Stimulated activated effector memory CD8-positive, alpha-beta T cell treated with anti-CD3 and anti-CD28 coated beads, Interleukin-12 subunit alpha, Interleukin-12 subunit beta, amount 100 ng/mL, for 72 hours (primary cell): Measurements from ENCODE around the gene ABCC11.
"Not testable (repeated sequence)": the region's sequence is repeated elsewhere in the genome, so short reads cannot be mapped to it uniquely, and the experiment has no call there.

Experiments
- ATAC-seq: fragments of 150-1000 bp; cut with Tn5 transposase; 2 replicates; pipeline ENCODE4 v1.10.0; 2021
- DNase-seq, 2 donors: peaks; one replicate each; pipeline ENCODE4 v3.0.0; 2021 to 2022; ENCODE audit warnings: low spot score in 2 of 2
- H3K27ac Mint-ChIP-seq: one replicate; pipeline ENCODE4 v1.8.0; 2022; ENCODE audit warnings: mild to moderate bottlenecking, mixed read lengths
- H3K36me3 Mint-ChIP-seq: one replicate; pipeline ENCODE4 v1.8.0; 2022; ENCODE audit warnings: mild to moderate bottlenecking, mixed read lengths
- H3K4me1 Mint-ChIP-seq: one replicate; pipeline ENCODE4 v1.8.0; 2022; ENCODE audit warnings: mixed read lengths
- H3K4me3 Mint-ChIP-seq: one replicate; pipeline ENCODE4 v1.8.0; 2022; ENCODE audit warnings: mild to moderate bottlenecking, mixed read lengths
- H3K9me3 Mint-ChIP-seq: one replicate; pipeline ENCODE4 v1.8.0; 2022; ENCODE audit warnings: mixed read lengths

Gene ABCC11

DNA sequence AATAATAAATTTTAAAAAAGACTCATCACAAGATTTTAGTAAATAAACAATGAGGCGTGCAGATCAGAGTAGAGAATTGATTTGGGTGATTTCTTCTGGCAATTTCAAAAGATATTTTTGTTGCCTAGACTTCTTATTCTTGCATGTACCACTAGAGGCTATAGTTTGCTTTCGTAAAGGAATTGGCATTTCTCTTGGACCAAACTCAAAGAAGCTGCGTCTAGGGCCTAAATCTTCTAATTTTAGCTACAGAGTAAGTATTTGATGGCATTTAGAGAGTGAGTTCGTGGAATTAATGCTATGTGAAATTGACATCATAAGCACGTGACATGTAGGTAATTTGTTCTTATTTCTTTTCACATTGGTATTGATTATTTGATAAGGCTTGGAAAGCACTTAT, 24.4 kb upstream of the ABCC11 start:
- H3K9me3 Mint-ChIP-seq = no peaks in the 10 kb centered on the region
- DNase-seq = no peak
- H3K27ac Mint-ChIP-seq = no peak overlapping the region
- H3K4me1 Mint-ChIP-seq = peaks cover 4% of the 10 kb centered on the region
- no peak for ATAC-seq
- peaks cover 69% of the 10 kb centered on the region for H3K36me3 Mint-ChIP-seq
- no peak overlapping the region for H3K4me3 Mint-ChIP-seq

- ATAC-seq (no peak), DNase-seq (no peak)
- Mint-ChIP-seq H3K4me1 (peaks cover 4% of the 10 kb centered on the region), H3K36me3 (peaks cover 82% of the 10 kb centered on the region), H3K27ac (peak overlapping the region; percentile 26), H3K4me3 (no peak overlapping the region), H3K9me3 (no peaks in the 10 kb centered on the region)
These were observed 21.7 kb upstream of the ABCC11 start for GRCh38 chr16:48269011-48269410.

DNA sequence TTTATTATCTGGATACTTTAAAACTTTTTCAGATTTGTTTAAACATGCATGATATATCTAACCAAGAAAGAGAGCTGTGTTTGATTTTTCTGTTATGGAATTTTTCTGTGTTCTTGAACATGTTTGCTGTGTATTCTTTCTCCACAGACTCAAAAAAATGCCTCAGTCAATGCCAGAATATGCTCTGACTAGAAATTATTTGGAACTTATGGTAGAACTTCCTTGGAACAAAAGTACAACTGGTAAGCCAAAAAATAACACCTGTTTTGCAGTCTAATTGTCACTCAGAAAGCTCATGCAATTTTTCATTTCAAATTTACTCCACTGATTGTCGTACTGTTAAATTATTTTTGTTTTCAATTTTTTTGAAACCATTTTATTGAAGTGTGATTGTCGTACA, 15.3 kb upstream of the ABCC11 start:
- H3K9me3 Mint-ChIP-seq = no peaks in the 10 kb centered on the region
- no peak overlapping the region for H3K4me3 Mint-ChIP-seq
- peaks cover 99% of the 10 kb centered on the region for H3K36me3 Mint-ChIP-seq
- ATAC-seq (no peak), DNase-seq (no peak)
- H3K27ac Mint-ChIP-seq = no peak overlapping the region
- H3K4me1 Mint-ChIP-seq = peaks cover 8% of the 10 kb centered on the region

- Mint-ChIP-seq H3K4me1 (peaks cover 6% of the 10 kb centered on the region), H3K36me3 (peaks cover 100% of the 10 kb centered on the region), H3K4me3 (no peak overlapping the region), H3K9me3 (no peaks in the 10 kb centered on the region), H3K27ac (no peak overlapping the region)
- no peak for ATAC-seq
- DNase-seq = no peak
These were observed 14.2 kb upstream of the ABCC11 start for GRCh38 chr16:48261569-48261968.

DNA sequence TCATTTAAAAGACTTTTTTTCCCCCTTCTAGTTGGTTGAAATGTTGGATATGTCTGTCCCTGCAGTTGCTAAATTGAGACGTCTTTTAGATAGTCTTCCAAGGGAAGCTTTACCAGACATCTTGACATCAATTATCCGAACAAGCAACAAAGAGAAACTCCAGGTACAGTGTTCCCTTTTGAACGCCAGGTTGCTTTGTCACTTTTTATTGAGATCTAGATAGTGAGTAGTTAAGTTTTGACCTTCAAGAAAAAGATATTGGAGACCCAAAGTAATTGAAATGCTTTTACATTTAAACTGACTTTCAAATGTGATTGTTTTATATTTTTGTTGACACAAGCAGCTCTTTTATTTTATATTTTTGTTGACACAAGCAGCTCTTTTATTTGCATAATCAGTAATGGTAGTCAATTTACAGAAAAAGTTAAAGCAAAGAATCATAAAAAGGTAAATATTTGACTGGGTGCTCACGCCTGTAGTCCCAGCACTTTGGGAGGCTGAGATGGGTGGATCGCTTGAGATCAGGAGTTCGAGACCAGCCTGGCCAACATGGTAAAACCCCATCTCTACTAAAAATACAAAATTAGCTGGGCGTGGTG, 9.3 kb upstream of the ABCC11 start:
- Mint-ChIP-seq H3K4me1 (peaks cover 6% of the 10 kb centered on the region), H3K27ac (no peak overlapping the region), H3K36me3 (peaks cover 97% of the 10 kb centered on the region), H3K4me3 (no peak overlapping the region), H3K9me3 (no peaks in the 10 kb centered on the region)
- DNase-seq (no peak), ATAC-seq (no peak)

- ATAC-seq = no peak
- no peaks in the 10 kb centered on the region for H3K9me3 Mint-ChIP-seq
- H3K4me3 Mint-ChIP-seq = no peak overlapping the region
- DNase-seq = no peak
- H3K36me3 Mint-ChIP-seq = peaks cover 55% of the 10 kb centered on the region
- H3K27ac Mint-ChIP-seq = no peak overlapping the region
- peaks cover 14% of the 10 kb centered on the region for H3K4me1 Mint-ChIP-seq
These were observed 4.7 kb upstream of the ABCC11 start for GRCh38 chr16:48252013-48252412.

DNA sequence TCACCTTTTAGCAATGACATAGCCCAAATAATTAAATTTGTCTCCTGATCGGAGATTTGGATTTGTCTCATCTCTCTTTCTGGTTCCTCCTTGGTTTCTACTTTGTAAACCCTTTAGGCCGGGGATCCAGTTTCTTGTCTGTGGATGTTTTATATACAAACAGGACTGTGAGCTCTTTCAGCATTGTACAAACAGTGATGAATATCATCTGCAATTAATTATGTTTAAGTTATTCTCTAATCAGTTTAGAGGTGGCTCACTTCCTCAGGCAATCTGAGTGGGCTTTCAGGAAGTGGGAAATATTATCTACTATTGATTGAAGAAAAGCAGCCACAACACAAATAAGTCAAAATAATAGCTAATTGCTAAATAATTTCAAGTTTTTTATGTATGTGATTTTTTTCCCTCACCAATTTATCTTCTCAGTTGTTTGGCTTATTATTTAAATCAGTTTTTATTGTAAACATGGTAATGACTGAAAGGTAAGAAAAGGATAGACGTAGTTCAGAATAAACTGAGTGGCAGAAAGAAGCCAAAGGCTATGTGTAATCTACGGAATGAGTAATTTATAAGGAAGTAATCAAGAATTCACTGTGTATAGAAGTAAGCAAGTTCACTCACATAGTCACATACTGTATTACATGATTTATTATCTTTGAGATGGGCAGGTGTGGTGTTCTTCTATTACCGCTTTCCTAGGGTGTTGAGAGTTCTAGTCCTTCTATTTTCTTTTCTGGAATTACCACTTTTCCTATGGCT, 3.4 kb upstream of the ABCC11 start:
- no peak overlapping the region for H3K27ac Mint-ChIP-seq
- H3K36me3 Mint-ChIP-seq = peaks cover 43% of the 10 kb centered on the region
- no peak overlapping the region for H3K4me3 Mint-ChIP-seq

GRCh38 chr16:48246066-48246465, 1.3 kb downstream of the ABCC11 start:
- Mint-ChIP-seq H3K4me1 (peaks cover 27% of the 10 kb centered on the region), H3K36me3 (peaks cover 13% of the 10 kb centered on the region), H3K27ac (no peak overlapping the region), H3K4me3 (peak overlapping the region; percentile 98), H3K9me3 (no peaks in the 10 kb centered on the region)
- no peak for DNase-seq
- no peak for ATAC-seq

More for the DNA sequence above, 3.4 kb upstream of the ABCC11 start:
- DNase-seq (no peak), ATAC-seq (no peak)
- Mint-ChIP-seq H3K4me1 (peaks cover 22% of the 10 kb centered on the region), H3K9me3 (no peaks in the 10 kb centered on the region)

GRCh38 chr16:48244863-48245195, 2.5 kb downstream of the ABCC11 start:
- DNase-seq (no peak), ATAC-seq (no peak)
- Mint-ChIP-seq H3K27ac (peak overlapping the region; percentile 94), H3K36me3 (peaks cover 13% of the 10 kb centered on the region), H3K4me1 (peaks cover 23% of the 10 kb centered on the region), H3K4me3 (peak overlapping the region; percentile 98), H3K9me3 (no peaks in the 10 kb centered on the region)

GRCh38 chr16:48244080-48244862, 3.1 kb downstream of the ABCC11 start, which contains the start of gene LONP2:
LONP2 (plus strand) TSS chr16:48244300; CDS start chr16:48244389, 89 bp downstream.
- H3K36me3 Mint-ChIP-seq = peaks cover 13% of the 10 kb centered on the region
- no peaks in the 10 kb centered on the region for H3K9me3 Mint-ChIP-seq
- peaks cover 23% of the 10 kb centered on the region for H3K4me1 Mint-ChIP-seq
- peak within 1 kb of the TSS; percentile 98 for H3K4me3 Mint-ChIP-seq
- DNase-seq (peak; percentile 91 to 96), ATAC-seq (peak; percentile 100)
- H3K27ac Mint-ChIP-seq = peak within 1 kb of the TSS; percentile 94

DNA sequence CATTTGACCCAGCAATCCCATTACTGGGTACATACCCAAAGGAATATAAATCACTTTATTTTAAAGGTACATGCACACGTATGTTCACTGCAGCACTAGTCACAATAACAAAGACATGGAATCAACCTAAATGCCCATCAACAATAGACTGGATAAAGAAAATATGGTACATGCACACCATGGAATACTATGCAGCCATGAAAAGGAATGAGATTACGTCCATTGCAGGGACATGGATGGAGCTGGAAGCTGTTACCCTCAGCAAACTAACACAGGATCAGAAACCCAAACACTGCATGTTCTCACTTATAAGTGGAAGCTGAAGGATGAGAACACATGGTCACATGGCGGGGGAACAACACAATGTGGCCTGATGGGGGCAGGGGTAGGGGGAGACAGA, 7.2 kb downstream of the ABCC11 start:
- not testable (repeated sequence) for H3K9me3 Mint-ChIP-seq, DNase-seq, H3K4me3 Mint-ChIP-seq, H3K36me3 Mint-ChIP-seq, H3K27ac Mint-ChIP-seq, ATAC-seq, H3K4me1 Mint-ChIP-seq

- Mint-ChIP-seq H3K4me3 (no peak overlapping the region), H3K27ac (no peak overlapping the region), H3K36me3 (no peaks in the 10 kb centered on the region), H3K4me1 (peaks cover 12% of the 10 kb centered on the region), H3K9me3 (no peaks in the 10 kb centered on the region)
- ATAC-seq = no peak
- no peak for DNase-seq
These were observed 11.1 kb downstream of the ABCC11 start for GRCh38 chr16:48236286-48236685.

GRCh38 chr16:48235556-48236136, 11.7 kb downstream of the ABCC11 start:
- no peak for ATAC-seq
- Mint-ChIP-seq H3K36me3 (no peaks in the 10 kb centered on the region), H3K4me1 (peaks cover 14% of the 10 kb centered on the region), H3K9me3 (no peaks in the 10 kb centered on the region), H3K27ac (no peak overlapping the region), H3K4me3 (no peak overlapping the region)
- DNase-seq = no peak

- H3K36me3 Mint-ChIP-seq = no peaks in the 10 kb centered on the region
- H3K4me3 Mint-ChIP-seq = no peak overlapping the region
- no peaks in the 10 kb centered on the region for H3K9me3 Mint-ChIP-seq
- no peak for ATAC-seq
- peaks cover 14% of the 10 kb centered on the region for H3K4me1 Mint-ChIP-seq
- no peak overlapping the region for H3K27ac Mint-ChIP-seq
- no peak for DNase-seq
These were observed 12.2 kb downstream of the ABCC11 start for GRCh38 chr16:48235058-48235555.

DNA sequence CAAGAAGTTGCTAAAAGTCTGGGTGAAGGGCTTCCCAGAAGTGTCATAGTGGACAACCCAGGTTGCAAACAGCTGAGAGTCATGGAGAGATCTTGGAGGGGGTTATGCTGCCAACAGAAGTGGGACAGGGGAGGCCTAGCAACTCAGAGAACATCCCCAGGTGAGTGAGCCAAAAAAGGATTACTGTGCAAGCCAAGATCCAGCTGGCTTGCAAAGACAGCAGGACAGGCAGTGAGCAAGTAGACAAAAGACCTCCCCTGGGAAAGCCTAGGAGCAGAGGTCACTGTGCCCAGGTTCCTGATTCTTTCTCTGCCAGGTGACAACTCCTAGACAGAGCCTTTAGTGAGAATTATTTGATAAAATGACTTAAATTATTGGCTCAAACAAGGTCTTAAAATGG, 12.7 kb downstream of the ABCC11 start:
- no peaks in the 10 kb centered on the region for H3K36me3 Mint-ChIP-seq
- ATAC-seq (no peak), DNase-seq (no peak)
- H3K9me3 Mint-ChIP-seq = no peaks in the 10 kb centered on the region
- H3K4me1 Mint-ChIP-seq = peaks cover 14% of the 10 kb centered on the region
- no peak overlapping the region for H3K4me3 Mint-ChIP-seq
- no peak overlapping the region for H3K27ac Mint-ChIP-seq
